ENCODE measurements around the gene PSTPIP2.

PSTPIP2 gene

DNA sequence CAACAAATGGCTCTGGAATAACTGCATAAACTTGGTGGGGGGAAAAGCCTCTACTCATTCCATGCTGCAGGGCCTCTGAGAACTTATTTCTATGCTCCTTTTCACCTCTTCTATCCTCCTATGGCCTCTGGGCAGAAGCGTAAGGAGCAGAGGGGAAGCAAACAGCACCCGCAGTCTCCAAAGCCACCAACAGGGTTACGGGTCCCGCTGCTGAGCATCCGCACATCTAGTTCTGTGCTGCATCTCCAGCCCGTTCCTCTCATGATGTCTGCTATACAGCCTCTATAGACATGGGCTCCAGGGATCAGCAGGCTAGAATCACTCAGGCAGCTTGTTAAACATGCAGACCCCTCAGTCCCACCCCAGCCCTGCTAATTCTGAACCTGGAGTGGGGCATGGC is 25.9 kb downstream of the PSTPIP2 start:
- no peak for DNase-seq (ENCODE audit: low read depth, low spot score)
- no peak overlapping the region for H3K4me3 ChIP-seq (ENCODE audit: low read length)

DNA sequence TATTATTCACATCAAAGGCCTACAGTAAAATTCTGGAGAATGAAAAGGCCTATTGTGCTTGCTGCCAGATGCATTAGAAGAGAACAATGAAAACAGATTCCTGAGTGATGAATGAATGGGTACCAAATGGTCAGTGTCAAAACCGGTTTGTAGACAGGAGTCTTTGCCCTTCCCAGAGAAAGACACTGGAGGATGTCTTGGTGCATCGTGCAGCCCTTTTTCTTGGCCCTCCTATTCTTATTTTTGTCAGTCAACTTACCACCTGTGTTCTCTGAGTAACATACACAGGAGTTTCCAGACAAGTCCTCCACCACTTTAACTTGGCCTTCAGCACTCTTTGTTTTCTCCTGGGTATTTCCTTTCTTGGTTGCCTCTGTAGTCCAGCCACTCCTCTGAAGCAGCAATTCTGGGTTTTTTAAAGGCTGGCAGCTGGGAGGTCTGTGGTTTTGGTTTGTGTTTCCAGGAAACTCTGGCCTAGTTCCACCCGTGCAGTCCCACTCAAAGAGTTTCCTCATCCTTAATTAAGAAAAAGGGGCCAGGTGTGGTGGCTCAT is 29.4 kb downstream of the PSTPIP2 start:
- H3K4me3 ChIP-seq (ENCODE audit: low read length): no peak overlapping the region
- peak; percentile 79 for DNase-seq (ENCODE audit: low read depth, low spot score)

DNA sequence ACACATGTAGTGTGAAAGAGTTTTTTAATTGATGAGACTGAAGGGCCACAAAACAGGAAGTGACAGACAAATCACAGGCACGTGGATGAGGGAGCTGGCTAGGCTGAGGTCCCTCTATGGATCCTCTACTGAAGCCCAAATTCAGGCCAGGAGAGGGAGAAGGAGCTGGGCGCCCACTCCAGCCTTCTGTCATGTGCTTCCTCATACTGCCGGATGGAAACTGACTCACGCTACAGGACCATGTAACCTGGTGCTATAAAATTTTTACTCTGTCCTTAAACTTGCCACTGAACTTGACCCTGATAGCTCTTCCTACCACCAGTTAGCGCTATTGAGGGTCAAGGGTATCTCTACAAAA is 31.3 kb downstream of the PSTPIP2 start:
- H3K4me3 ChIP-seq (ENCODE audit: low read length): no peak overlapping the region
- DNase-seq (ENCODE audit: low read depth, low spot score): no peak

DNA sequence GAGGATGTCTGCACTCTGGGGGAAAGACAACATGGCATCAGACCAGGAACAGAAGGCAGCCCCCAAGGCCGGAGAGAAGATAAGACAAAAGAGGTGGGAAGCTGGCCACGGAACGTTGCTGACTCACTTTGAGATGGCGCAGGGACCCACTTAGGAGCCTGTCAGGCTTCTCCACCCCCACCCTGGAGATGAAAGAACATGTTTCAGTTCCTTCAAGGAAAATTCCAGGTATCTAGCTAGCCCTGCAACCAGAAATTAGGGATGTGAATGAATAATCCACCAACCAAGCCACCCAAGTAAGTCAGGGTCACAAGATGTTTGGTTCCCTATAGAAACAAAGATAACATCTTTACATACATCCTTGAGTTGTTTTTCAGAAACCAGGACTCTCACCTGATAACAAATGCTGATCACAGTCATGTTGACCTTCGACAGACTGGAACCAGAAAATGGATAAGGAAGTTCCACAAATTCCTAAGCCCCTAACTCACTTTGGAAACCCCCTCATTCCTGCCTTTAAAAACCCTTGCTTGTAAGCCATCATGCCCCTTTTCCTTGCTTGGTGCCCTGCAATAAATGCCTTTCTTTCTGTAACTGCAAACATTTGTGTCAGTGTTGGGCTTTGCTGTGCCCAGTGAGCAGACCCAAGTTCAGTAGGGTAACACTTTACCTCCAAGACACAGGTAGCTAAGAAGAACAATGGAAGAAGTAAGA is 31.9 kb downstream of the PSTPIP2 start:
- H3K4me3 ChIP-seq (ENCODE audit: low read length): no peak overlapping the region
- DNase-seq (ENCODE audit: low read depth, low spot score): no peak

DNA sequence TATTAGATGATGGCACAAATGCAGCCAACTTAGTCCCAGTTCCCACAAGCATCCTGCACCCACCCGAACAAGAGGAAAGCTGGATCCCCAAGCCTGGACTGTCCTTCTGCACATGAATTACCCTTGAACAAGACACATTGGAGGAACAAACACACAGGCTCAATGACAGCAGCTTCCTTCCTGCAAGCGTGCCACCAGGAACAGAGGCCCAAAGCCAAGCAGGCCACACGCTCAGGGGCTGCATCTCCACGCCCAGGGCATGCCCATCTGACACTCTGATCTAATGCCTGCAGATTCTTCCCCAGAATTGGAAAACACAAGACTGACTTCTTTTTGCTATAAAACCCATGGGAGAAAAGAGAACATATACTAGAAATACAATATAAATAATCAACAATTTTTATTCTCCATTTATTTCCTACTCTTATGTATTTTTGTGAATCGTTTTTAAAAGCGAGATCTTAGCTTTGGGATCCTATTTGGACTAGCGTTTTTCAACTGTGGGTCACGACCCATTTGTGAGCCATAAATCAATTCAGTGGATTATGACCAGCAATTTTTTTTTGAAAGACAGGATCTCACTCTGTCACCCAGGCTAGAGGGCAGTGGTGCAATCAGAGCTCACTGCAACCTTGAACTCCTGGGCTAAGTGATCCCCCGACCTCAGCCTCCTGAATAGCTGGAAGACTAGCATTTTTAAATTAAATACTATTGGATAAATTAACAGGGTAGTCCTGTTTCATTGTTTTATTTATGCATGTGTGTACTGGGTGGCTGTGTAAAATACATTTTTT is 34.4 kb downstream of the PSTPIP2 start:
- H3K4me3 ChIP-seq (ENCODE audit: low read length): no peak overlapping the region
- DNase-seq (ENCODE audit: low read depth, low spot score): no peak

DNA sequence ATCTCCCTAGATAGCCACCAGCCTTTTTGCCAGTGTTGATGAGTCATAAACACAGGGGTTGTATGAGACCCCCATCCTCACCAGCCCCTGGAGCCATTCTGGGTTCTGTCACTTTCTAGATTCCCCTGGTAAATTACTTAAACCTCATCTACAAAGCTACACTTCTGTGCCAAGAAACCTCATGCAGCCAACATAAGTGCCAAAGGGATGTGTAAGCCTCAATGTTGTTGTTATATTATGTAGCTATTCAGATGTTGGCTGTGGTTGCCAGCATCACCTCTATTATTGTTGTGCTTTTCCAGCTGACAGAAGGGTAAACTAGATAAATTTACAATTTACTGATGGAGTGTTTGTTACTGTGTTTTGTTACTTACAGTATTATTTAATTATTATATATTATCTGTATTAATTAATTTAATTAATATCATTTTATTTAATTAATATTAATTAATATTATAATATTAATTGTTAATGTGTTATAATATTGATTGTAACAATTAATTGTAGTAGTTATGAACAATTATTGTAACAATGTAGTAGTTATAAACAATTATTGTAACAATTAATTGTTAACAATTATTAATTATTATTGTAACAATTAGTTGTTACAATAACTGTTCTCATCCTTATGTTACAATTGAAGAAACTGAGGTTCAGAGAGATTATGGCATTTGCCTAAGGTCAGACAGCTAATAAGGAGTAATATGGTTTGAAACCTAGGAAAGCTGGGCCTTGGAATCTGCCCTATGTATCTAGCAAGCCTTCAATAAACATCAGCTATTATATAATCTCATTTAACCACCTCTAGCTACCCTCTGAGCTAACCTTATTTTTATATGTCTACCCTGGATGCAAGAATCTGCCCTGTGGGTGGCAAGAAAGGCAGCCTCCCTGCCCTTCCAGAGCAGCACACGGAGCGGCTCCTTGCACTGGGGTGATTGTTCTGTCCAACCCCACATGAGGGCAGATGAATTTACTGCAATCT is 36.1 kb downstream of the PSTPIP2 start:
- H3K4me3 ChIP-seq (ENCODE audit: low read length): no peak overlapping the region
- no peak for DNase-seq (ENCODE audit: low read depth, low spot score)

DNA sequence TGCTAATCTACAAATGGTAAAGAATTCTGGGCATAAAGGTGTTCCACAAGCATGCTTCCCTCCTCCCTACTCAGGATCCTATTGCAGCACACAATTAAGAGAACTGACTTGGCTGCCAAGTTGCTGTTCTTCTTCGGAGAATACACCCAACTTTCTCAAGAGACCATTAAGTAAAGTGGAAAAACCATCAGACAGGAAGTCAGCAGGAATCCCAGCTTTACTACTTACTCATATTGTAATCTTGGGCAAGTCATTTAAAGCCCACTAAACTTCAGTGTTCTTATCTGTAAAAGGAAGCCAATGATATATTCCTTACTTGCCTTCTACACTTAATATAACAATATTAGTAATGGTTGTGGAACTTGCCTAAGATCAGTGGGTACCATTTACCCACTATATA is 37.8 kb downstream of the PSTPIP2 start:
- DNase-seq (ENCODE audit: low read depth, low spot score): no peak
- H3K4me3 ChIP-seq (ENCODE audit: low read length): no peak overlapping the region

DNA sequence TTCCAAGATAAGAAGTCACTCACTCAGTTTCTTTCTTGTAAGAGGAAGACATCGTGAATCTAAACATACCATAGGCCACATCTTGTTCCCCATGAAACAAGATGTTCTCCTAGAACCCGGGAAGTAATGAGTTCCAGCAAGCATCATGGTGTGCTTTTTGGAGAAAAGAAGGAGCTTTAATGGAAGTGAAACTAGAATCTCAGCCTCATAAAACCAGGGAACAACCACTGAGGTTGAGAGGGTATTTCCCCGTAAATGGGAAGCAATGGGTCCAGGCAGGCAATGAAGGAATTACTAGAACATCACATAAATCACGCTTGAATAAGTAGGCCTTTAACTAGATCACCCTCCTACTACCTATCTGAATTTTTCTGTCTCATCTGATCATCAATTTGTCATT is 40.3 kb downstream of the PSTPIP2 start:
- no peak overlapping the region for H3K4me3 ChIP-seq (ENCODE audit: low read length)
- no peak for DNase-seq (ENCODE audit: low read depth, low spot score)

DNA sequence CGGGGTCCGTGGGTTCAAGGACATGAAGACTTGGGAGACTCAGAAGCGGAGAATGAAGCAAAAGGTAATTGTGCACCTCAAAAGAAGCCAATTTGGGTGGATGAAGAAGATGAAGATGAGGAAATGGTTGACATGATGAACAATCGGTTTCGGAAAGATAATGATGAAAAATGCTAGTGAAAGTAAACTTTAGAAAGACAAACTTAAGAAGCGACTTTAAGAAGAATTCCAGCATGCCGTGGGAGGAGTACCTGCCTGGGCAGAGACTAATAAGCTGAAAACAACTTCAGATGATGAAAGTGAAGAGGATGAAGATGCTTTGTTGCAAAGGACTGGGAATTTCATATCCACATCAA is 43.5 kb downstream of the PSTPIP2 start:
- no peak overlapping the region for H3K4me3 ChIP-seq (ENCODE audit: low read length)

DNA sequence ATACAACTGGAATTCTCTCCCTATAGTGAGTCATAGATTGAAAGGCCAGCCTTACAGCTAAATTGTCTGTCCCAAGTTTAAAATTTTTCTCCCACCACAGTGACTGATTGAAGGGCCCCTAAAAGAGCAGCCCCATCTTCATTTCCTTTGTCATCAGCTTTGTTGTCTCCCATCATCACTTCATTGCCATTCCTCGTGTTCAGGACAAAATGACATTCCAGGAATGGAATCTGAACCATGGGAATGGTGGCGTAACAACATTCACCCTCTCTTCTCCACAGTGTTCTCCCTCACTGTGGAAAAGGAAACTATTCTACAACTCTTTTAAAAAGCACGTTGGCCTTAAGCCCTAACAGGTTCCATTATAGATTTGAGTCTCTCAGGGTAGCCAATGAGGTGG is 52.1 kb downstream of the PSTPIP2 start:
- DNase-seq (ENCODE audit: low read depth, low spot score): no peak
- no peak overlapping the region for H3K4me3 ChIP-seq (ENCODE audit: low read length)

More for the DNA sequence above, 43.5 kb downstream of the PSTPIP2 start:
- no peak for DNase-seq (ENCODE audit: low read depth, low spot score)

DNA sequence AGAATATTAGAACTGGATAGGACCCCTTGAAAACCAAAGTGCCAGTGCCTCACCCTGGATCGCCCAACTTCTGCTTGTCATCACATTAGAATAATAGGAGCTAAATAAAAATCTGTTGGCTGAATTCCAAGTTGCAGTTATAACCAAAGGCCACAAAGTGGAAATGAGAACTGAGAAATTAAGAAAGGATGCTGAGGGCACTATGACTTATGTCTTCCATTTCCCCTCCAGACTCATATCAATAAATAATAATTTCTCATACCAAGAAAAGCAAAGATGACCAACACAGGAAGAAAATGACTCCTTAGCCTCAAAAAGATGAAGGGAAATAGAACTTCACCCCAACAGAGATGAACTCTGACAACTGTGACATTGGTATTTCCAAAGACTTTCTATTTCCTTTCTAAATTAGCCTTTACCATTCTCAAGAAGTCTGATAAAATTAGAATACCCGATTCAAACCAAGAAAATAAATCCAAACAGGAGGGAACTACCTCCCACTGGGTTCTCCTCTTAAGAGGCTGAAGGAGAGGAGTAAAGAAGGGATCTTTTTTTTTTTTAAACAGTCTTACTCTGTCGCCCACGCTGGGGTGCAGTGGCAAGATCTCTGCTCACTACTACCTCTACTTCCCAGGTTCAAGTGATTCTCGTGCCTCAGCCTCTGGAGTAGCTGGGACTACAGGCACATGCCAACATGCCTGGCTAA is 58.4 kb downstream of the PSTPIP2 start:
- DNase-seq (ENCODE audit: low read depth, low spot score): no peak
- no peak overlapping the region for H3K4me3 ChIP-seq (ENCODE audit: low read length)

DNA sequence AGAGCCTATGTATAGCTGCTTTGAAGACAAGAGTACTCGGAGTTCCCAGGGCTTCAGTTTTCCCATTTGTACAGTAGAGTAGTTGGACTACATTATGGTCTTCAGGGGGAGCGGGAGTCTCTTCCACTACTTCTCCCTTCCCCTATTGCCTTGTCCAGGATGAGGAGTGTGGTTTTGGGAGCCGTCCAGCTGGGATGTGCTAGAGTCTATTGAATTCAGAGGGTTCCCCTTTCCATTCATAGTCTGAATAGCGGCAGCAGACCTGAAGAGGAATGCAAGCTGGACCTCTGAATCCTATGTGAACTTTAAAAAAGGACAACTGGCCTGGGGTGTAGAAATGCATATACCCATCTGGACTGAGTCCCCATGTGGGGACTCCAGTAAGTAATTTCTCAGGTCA is 61.4 kb downstream of the PSTPIP2 start:
- no peak for DNase-seq (ENCODE audit: low read depth, low spot score)
- no peak overlapping the region for H3K4me3 ChIP-seq (ENCODE audit: low read length)

DNA sequence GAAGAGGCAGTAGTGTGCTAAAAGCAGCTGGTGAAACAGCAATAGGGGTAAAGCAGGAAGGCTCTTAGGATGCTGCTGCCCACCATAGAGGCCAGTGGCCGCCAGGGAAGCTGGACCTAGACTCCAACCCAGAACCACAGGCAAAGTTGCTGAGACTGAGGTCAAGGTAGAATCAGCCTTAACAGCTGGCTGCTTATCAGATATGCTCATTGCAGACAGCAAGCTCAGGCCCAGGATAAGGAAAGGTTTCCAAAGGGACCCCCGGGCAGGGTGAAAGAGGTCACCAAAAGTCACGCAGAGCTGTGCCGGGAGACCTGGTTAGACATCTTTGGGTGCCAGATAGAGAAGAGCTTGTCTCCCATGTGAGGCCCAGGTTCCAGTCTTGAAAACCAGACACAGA is 62.0 kb downstream of the PSTPIP2 start:
- no peak for DNase-seq (ENCODE audit: low read depth, low spot score)
- no peak overlapping the region for H3K4me3 ChIP-seq (ENCODE audit: low read length)

DNA sequence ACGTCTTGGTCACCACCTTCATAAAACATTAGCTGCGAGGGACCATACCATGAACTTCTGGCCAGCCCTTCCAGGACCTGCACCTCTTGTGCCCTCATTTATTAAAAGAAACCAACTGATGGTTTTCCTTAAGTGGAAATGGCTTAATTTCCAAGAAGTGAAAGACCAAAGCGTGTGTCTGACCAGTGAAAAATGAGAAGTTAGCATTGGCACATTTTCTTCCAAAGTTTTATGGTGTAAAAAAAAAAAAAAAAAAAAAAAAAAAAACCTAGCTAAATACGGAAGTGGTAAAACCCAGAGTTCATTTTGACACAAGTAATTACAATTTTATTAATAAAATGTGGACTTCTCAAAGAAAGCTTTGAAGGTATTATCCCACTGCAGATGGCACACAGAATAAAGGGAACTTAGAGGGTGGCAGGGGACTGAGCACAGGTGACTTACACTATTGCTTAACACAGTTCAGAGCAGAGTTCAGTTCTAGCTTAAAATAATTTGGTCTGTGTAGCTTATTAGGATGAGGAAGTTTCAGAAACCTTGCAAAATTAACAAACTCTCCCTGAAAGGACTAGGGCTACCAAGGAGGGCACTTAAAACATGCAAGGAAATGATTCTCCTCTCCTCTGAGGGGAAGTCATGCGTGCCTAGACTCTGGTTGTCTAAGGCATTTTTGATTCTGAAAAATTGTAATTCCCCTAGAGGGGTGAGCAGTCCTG is 62.8 kb downstream of the PSTPIP2 start:
- DNase-seq (ENCODE audit: low read depth, low spot score): no peak
- H3K4me3 ChIP-seq (ENCODE audit: low read length): no peak overlapping the region

DNA sequence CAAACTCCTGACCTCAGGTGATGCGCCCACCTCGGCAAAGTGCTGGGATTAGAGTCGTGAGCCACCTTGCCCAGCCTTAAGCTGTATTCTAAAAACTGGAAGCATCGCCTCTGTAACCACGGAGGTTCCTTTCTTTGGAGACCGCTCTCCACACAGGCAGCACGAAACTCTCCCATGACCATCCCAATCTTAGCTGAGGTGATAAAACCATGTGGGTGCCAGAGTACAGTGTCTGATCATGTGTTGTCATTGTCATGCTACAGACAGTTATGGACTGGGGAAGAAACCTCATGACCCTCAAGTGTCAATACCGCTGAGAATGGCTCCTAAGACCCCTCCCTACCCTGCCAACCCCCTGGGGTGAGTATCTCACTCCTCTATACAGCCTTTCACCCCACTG is 63.5 kb downstream of the PSTPIP2 start:
- no peak overlapping the region for H3K4me3 ChIP-seq (ENCODE audit: low read length)
- DNase-seq (ENCODE audit: low read depth, low spot score): no peak

DNA sequence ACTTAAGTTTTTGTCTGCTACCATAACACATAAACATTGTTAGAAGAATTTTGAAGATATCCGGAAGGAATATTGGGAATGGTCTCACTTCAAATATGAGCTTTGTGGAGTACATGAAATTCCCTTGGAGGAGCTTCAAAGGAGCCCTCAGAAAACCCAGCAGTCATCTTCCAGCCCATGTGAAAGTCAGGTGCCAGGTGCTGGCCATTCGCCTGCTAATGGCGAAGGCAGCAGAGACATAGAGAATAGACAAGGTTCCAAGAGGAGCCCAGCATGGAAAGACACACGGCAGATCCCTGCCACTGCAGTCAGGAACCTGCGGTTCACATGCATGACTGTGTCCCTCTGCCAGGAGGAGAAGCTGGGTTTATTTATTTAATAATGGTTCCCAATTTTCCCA is 64.9 kb downstream of the PSTPIP2 start:
- DNase-seq (ENCODE audit: low read depth, low spot score): no peak
- H3K4me3 ChIP-seq (ENCODE audit: low read length): no peak overlapping the region

DNA sequence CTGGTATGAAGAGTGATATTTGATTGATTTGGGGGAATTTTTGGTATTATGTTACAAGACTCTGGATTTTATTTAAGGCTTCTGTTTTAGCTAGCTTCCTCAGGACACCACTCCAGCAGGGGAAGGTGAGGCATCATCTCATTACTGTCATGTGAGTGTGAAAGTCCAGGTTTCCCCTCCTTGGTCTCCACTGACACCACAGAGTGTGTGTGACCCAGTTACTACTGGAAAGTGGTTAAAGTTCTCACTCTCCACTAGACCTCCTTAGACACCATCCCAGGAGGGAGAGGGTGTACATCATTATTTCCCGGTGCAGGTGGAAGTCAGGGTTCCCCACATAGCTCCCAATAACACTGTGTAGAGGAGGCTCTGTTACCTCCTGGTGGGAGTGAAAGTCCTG is 69.1 kb downstream of the PSTPIP2 start:
- DNase-seq (ENCODE audit: low read depth, low spot score): no peak
- H3K4me3 ChIP-seq (ENCODE audit: low read length): no peak overlapping the region

DNA sequence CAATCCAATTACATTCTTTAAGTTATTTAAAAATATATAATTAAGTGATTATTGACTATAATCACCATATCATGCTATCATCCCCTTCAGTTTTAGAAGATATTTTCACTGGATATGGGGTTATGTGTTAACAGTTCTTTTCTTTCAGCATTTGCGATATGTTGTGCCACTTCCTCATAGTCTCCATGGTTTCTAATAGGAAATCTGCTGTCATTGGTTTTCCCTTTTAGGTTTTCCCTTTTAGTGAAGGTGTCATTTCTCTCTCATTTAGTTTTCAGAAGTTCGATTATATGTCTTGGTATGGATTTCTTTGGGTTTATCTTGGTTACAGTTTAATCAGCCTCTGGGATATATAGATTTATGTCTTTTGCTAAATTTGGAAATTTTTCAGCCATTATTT is 70.2 kb downstream of the PSTPIP2 start:
- no peak overlapping the region for H3K4me3 ChIP-seq (ENCODE audit: low read length)
- no peak for DNase-seq (ENCODE audit: low read depth, low spot score)
